Astrocyte (in vitro differentiated cells and primary cell): ENCODE results near the gene CNTN1.

Source experiments
- CTCF ChIP-seq: IDR thresholded peaks from 2 replicates; pipeline ENCODE4 v1.5.1; 2011; ENCODE audit warnings: low read depth, mild to moderate bottlenecking, inconsistent platforms, low read length, moderate library complexity; ENCODE audit not compliant: insufficient read depth
- EZH2 ChIP-seq: IDR thresholded peaks from 2 replicates; pipeline ENCODE4 v1.6.1; 2012; ENCODE audit warnings: mild to moderate bottlenecking, low read length, inconsistent platforms; ENCODE audit not compliant: insufficient read depth

GRCh38 chr12:40828593-40828990, 136.4 kb downstream of the CNTN1 start:
- no peak for TF ChIP-seq CTCF
- no peak for TF ChIP-seq EZH2
